Measurements from ENCODE around the gene SLC25A21. TPM values are rescaled to one million over a fixed set of nuclear protein-coding genes. Genes with fewer than 3 reads are reported as not detected.

The SLC25A21 gene
- total RNA-seq, 1 donor from 2014 or later, result 1.2 TPM

- H3K27ac Mint-ChIP-seq (ENCODE audit: unreplicated experiment), result no peak overlapping the region
- H3K4me3 Mint-ChIP-seq (ENCODE audit: unreplicated experiment), result no peak overlapping the region
- no peaks in the 10 kb centered on the region for H3K9me3 Mint-ChIP-seq (ENCODE audit: unreplicated experiment)
- peaks cover 3% of the 10 kb centered on the region for H3K27me3 Mint-ChIP-seq (ENCODE audit: unreplicated experiment)
- peaks cover 19% of the 10 kb centered on the region for H3K4me1 Mint-ChIP-seq (ENCODE audit: unreplicated experiment)
- TF ChIP-seq, protein P1, sequence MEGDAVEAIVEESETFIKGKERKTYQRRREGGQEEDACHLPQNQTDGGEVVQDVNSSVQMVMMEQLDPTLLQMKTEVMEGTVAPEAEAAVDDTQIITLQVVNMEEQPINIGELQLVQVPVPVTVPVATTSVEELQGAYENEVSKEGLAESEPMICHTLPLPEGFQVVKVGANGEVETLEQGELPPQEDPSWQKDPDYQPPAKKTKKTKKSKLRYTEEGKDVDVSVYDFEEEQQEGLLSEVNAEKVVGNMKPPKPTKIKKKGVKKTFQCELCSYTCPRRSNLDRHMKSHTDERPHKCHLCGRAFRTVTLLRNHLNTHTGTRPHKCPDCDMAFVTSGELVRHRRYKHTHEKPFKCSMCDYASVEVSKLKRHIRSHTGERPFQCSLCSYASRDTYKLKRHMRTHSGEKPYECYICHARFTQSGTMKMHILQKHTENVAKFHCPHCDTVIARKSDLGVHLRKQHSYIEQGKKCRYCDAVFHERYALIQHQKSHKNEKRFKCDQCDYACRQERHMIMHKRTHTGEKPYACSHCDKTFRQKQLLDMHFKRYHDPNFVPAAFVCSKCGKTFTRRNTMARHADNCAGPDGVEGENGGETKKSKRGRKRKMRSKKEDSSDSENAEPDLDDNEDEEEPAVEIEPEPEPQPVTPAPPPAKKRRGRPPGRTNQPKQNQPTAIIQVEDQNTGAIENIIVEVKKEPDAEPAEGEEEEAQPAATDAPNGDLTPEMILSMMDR (IDR thresholded peaks at IDR 0.05; ENCODE audit: unreplicated experiment), result no peak
- no peak for DNase-seq (ENCODE audit: low spot score)
- no peaks in the 10 kb centered on the region for H3K36me3 Mint-ChIP-seq (ENCODE audit: low read depth, unreplicated experiment)
Observed at GRCh38 chr14:36767603-36768281, 404.7 kb downstream of the SLC25A21 start.

- Mint-ChIP-seq H3K9me3 (ENCODE audit: unreplicated experiment) (no peaks in the 10 kb centered on the region), H3K4me3 (ENCODE audit: unreplicated experiment) (no peak overlapping the region), H3K36me3 (ENCODE audit: low read depth, unreplicated experiment) (no peaks in the 10 kb centered on the region)
Observed at GRCh38 chr14:36766974-36767373, 405.4 kb downstream of the SLC25A21 start.

DNA sequence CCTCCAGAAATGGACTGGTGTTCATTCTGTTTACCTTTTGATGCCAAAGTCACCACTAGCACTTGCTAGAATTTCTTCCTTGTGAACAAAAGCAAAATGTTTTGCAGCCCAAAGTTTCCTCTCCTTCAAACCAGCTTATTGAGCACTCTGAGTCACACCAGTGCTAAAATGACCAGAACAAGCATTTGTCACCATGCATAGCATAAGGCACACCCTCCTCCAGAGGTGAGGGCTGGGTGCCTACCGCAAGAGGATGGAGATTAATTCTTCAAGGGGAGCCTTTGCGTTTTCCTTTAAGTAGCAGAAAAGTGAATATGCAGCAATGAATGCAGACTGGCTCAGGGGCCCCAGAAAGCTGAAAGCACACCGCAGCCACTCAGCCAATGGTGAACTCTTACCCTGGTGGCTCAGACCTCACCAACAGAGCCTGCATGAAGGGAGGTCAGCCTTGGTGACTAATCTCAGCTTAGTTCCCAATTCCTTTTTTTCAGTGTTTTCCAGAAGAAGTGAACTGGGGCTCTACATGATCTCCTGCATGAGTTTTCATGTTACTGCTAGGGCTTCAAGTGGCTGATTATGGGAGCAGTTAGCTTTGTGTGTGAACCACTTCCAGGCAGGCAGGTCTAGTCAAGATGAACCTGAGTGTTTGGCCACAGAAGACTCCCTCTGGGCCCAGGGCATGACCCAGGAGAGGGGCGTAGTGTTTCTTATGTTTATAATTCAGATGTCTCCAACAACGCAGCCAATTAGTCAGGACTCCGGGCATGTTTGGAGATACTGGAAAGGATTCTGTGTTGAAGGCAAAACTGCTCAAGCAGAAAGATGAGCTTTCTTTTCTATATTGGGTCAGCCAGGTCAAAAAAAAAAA is 414.4 kb downstream of the SLC25A21 start:
- TF ChIP-seq, protein P1 (IDR thresholded peaks at IDR 0.05; ENCODE audit: unreplicated experiment), result no peak
- Mint-ChIP-seq H3K36me3 (ENCODE audit: low read depth, unreplicated experiment) (no peaks in the 10 kb centered on the region), H3K27ac (ENCODE audit: unreplicated experiment) (no peak overlapping the region), H3K4me1 (ENCODE audit: unreplicated experiment) (peaks cover 9% of the 10 kb centered on the region), H3K27me3 (ENCODE audit: unreplicated experiment) (no peaks in the 10 kb centered on the region), H3K4me3 (ENCODE audit: unreplicated experiment) (no peak overlapping the region), H3K9me3 (ENCODE audit: unreplicated experiment) (no peaks in the 10 kb centered on the region)
- no peak for DNase-seq (ENCODE audit: low spot score)

More at GRCh38 chr14:36766974-36767373, 405.4 kb downstream of the SLC25A21 start:
- Mint-ChIP-seq H3K27me3 (ENCODE audit: unreplicated experiment) (peaks cover 3% of the 10 kb centered on the region), H3K27ac (ENCODE audit: unreplicated experiment) (no peak overlapping the region), H3K4me1 (ENCODE audit: unreplicated experiment) (peaks cover 19% of the 10 kb centered on the region)
- TF ChIP-seq, protein P1 (IDR thresholded peaks at IDR 0.05; ENCODE audit: unreplicated experiment), result no peak
- DNase-seq (ENCODE audit: low spot score), result no peak

- Mint-ChIP-seq H3K4me3 (ENCODE audit: unreplicated experiment) (no peak overlapping the region), H3K4me1 (ENCODE audit: unreplicated experiment) (peaks cover 7% of the 10 kb centered on the region), H3K27me3 (ENCODE audit: unreplicated experiment) (peaks cover 1% of the 10 kb centered on the region), H3K9me3 (ENCODE audit: unreplicated experiment) (no peaks in the 10 kb centered on the region), H3K27ac (ENCODE audit: unreplicated experiment) (no peak overlapping the region), H3K36me3 (ENCODE audit: low read depth, unreplicated experiment) (no peaks in the 10 kb centered on the region)
- TF ChIP-seq, protein P1 (IDR thresholded peaks at IDR 0.05; ENCODE audit: unreplicated experiment), result no peak
- DNase-seq (ENCODE audit: low spot score), result no peak
Observed at GRCh38 chr14:36756226-36756625, 416.2 kb downstream of the SLC25A21 start.

DNA sequence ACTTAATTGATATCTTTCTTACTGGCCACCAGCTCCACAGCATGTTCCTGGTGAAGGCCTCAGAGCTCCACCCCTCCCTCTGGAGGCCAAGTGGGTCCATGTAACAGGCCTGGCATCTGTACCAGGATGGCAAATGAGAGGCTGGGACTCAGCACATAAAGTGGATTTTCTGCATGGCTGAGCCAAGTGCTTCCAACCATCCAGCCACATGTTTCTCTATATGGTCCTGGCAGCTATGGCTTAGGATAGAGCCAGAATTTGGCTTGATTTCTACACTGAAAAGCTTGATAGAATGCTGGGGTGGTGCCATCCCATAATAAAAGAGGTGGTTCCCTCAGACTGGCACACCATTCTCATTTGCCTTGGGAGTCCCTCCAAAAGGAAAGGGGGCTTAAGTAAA is 416.6 kb downstream of the SLC25A21 start:
- Mint-ChIP-seq H3K4me1 (ENCODE audit: unreplicated experiment) (peaks cover 7% of the 10 kb centered on the region), H3K27me3 (ENCODE audit: unreplicated experiment) (peaks cover 1% of the 10 kb centered on the region), H3K36me3 (ENCODE audit: low read depth, unreplicated experiment) (no peaks in the 10 kb centered on the region), H3K9me3 (ENCODE audit: unreplicated experiment) (no peaks in the 10 kb centered on the region), H3K4me3 (ENCODE audit: unreplicated experiment) (no peak overlapping the region), H3K27ac (ENCODE audit: unreplicated experiment) (no peak overlapping the region)
- no peak for DNase-seq (ENCODE audit: low spot score)
- TF ChIP-seq, protein P1 (IDR thresholded peaks at IDR 0.05; ENCODE audit: unreplicated experiment), result no peak

Measured in endothelial cell (in vitro differentiated cells).